Dedifferentiated amniotic fluid mesenchymal stem cell (primary cell): Measurements from ENCODE around the gene TUBGCP3.

Experiments used
- DNase-seq: peaks from one replicate; pipeline ENCODE4 v3.0.0-alpha.2; 2016; ENCODE audit errors: extremely low spot score

TUBGCP3 gene

DNA sequence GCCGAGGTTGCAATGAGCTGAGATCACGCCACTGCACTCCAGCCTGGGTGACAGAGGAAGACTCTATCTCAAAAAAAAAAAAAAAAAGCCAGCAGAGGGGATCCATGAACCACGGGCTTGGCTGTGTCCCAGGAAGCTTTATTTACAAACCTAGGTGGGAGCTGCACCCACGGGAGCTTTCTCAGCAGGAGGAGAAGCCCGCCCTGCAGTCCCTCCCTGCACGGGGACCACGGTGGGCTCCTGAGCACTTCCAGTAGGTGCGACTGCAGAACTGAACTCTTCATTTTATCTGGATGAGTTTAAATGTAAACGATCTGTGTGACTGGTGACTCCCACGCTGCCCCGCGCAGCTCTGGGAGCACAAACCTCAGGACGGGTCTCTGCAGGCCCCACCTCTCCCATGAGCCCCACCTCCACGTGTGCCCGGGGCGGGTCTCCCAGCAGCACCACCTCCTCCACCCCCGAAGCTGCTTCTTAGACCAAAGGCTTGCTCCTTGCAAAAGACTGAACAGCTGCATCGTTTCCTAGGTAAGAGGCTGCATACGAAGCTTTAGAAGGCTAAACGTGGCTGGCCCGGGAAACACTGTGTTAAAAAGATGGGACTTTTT is 145.4 kb downstream of the TUBGCP3 start:
- DNase-seq, result no peak

DNA sequence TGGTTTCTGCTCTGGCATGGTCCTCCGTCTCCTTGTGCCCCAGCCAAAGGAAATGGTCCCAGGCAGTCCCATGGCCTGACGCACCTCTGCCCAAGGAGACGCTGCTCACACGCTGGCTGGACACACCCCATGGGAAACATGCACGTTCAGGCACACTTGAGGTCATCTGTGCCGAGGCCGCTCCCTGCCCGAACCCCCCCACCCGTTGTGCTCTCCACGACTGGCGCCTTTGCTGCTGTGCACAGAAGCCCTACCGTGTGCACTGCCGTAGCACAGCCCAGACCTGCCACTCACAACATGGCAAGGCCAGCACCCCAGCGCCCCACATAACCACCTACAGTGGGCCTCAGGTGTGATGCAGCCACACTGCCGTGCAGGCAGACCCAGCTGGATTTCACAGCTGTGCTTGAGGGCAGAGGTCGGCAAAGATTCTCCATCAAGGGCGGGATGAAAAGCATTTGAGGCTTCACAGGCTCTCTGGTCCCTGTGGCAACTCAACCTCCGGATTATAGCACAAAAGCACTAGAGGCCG is 146.1 kb downstream of the TUBGCP3 start:
- no peak for DNase-seq

DNA sequence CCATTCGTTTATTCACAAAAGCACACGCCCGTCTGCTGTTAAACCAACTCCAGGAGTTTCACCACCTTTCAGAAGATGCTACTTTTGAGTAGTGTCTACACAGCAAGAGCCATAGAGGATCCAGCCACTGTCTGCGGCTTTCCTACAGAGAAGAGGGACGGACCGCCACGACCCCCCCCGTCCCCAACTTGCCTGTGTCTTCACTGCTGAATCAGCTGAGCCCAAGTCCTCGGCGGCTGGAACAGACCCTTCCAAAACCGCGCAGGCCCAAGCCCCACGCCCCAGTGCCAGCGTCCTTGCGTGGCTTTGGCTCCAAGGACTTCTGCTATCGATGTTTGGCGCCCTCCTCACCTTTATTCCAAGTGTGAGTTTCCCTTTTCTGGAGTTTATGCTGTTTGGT is 146.7 kb downstream of the TUBGCP3 start:
- no peak for DNase-seq

DNA sequence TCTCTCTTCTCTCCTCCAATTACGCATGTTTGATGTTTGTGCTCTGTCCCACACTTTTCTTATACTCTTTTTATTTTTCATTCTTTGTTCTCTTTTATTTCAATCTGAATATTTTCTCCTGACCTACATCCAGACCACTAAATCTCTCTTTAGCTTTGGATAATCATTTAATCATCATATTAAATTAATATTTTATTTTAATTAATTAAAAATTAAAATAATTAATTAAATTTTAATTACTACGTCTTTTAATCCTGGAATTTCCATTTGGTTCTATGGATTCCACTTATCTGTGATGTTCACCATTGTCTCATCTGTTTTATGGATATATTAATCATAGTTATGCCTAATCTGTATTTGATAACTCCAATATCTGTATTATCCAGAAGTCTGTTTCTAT is 149.4 kb downstream of the TUBGCP3 start:
- no peak for DNase-seq

DNA sequence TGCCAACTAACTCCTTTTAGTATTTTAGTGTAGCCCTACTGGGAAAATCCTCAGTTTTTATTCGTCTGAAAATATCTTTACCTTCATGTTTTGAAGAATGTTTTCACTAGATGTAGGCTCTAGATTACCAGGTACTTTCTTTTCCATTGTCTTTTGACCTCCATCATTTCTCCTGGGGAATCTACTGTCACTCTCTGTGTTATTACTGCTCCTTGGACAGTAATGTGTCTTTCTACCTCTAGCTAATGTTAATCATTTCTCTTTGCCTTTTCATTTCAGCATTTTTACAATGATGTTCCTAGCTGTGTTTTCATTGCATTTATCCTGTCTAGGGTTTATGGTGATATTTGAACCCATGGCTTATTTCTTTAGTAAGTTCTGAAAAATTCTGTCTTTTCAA is 149.9 kb downstream of the TUBGCP3 start:
- no peak for DNase-seq

DNA sequence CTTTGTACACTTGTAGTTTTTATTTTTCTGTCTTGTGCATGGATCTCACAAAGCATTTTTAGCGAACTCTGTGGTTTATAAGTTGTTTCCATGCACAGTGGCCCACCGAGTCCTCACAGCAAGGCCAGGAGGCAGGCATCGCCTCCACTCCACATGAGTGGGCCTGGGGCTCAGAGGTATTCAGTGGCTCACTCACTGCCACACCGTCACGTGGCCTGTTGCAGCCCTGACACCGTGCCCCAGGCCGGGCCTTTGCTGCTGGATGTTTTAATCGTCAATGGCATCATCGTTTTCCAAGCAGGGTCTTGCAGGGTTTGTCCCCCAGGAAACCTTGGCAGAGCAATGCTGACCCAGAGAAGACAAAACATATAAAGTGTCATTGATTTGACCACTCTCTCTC is 152.0 kb downstream of the TUBGCP3 start:
- DNase-seq, result no peak
